SK-N-SH (cell line): Measurements from ENCODE around the gene RCN1. TPM values are rescaled to one million over a fixed set of nuclear protein-coding genes. Genes with fewer than 3 reads are reported as not detected.
"Not testable (repeated sequence)": the region's sequence is repeated elsewhere in the genome, so short reads cannot be mapped to it uniquely, and the experiment has no call there.

Source experiments
- CTCF ChIA-PET: fragments of 300-600, 350-600 bp; formaldehyde crosslinking; extraction: SDS; loops from one replicate; lab custom pipeline; 2021; lab: Yijun Ruan, JAX
- POLR2A ChIA-PET: fragments of 350-600 bp; sonication (Branson Sonifier 250); formaldehyde crosslinking; extraction: SDS; loops from one replicate; lab custom pipeline; 2020; ENCODE audit warnings: antibody characterized with exemption, inconsistent platforms; lab: Yijun Ruan, JAX
- DNase-seq: peaks from one replicate; pipeline ENCODE4 v3.0.0; 2012
- H2AFZ ChIP-seq: fragments of 200-600 bp; sonication (generic); 2 replicates; pipeline ENCODE4 v1.8.1; 2016; ENCODE audit warnings: antibody characterized with exemption, mild to moderate bottlenecking, low read depth
- H3F3A ChIP-seq: fragments of 200-600 bp; sonication (generic); replicated peaks from 2 replicates; pipeline ENCODE3; 2016; ENCODE audit warnings: antibody characterized with exemption, mild to moderate bottlenecking; ENCODE audit not compliant: insufficient read depth
- H3K27ac ChIP-seq, 2 experiments: fragments of 200-500 bp in 1 of 2; fragments of 200-600 bp in 1 of 2; sonication (Bioruptor generic) in 1 of 2; sonication (generic), shearing (Covaris generic) in 1 of 2; 2 replicates each; pipeline versions ENCODE4 v1.5.1 to v1.6.1; 2014 to 2016; ENCODE audit warnings: low read depth in 2 of 2, inconsistent platforms in 1 of 2, low read length in 1 of 2, mild to moderate bottlenecking in 1 of 2, mixed read lengths in 1 of 2
- H3K27me3 ChIP-seq: fragments of 200-600 bp; sonication (generic), shearing (Covaris generic); 2 replicates; pipeline ENCODE4 v1.6.1; 2016; ENCODE audit warnings: mixed run types; ENCODE audit not compliant: insufficient read depth
- H3K36me3 ChIP-seq, 2 experiments: fragments of 200-500 bp in 1 of 2; fragments of 200-600 bp in 1 of 2; sonication (Bioruptor generic) in 1 of 2; sonication (generic) in 1 of 2; replicated peaks in 1 of 2; 2 replicates each; pipeline versions ENCODE3 to v1.5.1; 2014 to 2016; ENCODE audit warnings: low read length in 1 of 2, mild to moderate bottlenecking in 1 of 2; ENCODE audit not compliant: insufficient read depth in 2 of 2, control insufficient read depth in 1 of 2
- H3K4me1 ChIP-seq, 2 experiments: fragments of 200-500 bp in 1 of 2; fragments of 200-600 bp in 1 of 2; sonication (Bioruptor generic) in 1 of 2; sonication (generic), shearing (Covaris generic) in 1 of 2; 2 replicates each; pipeline versions ENCODE4 v1.5.1 to v1.6.1; 2014 to 2016; ENCODE audit warnings: low read depth in 1 of 2, low read length in 1 of 2, mixed run types in 1 of 2; ENCODE audit not compliant: insufficient read depth in 2 of 2, control insufficient read depth in 1 of 2
- H3K4me2 ChIP-seq: fragments of 200-600 bp; sonication (generic), shearing (Covaris generic); 2 replicates; pipeline ENCODE4 v1.6.1; 2017; ENCODE audit warnings: mixed run types
- H3K4me3 ChIP-seq, 2 experiments: fragments of 200-500 bp in 1 of 2; fragments of 200-600 bp in 1 of 2; sonication (Bioruptor generic) in 1 of 2; sonication (generic), shearing (Covaris generic) in 1 of 2; 2 replicates each; pipeline versions ENCODE4 v1.5.1 to v1.8.1; 2014 to 2016; ENCODE audit warnings: low read depth in 2 of 2, inconsistent platforms in 1 of 2, low read length in 1 of 2, mild to moderate bottlenecking in 1 of 2, mixed read lengths in 1 of 2, moderate library complexity in 1 of 2
- H3K79me2 ChIP-seq: fragments of 200-600 bp; sonication (generic); 2 replicates; pipeline ENCODE4 v1.8.1; 2017; ENCODE audit warnings: mild to moderate bottlenecking; ENCODE audit not compliant: insufficient read depth
- H3K9ac ChIP-seq: fragments of 200-600 bp; sonication (generic); 2 replicates; pipeline ENCODE4 v1.6.1; 2017; ENCODE audit warnings: mixed run types
- H3K9me2 ChIP-seq: fragments of 200-600 bp; sonication (generic); 2 replicates; pipeline ENCODE4 v1.6.1; 2017; ENCODE audit warnings: mixed run types
- H3K9me3 ChIP-seq: fragments of 200-600 bp; sonication (generic); 2 replicates; pipeline ENCODE4 v1.6.1; 2017; ENCODE audit warnings: mixed run types, mild to moderate bottlenecking, moderate library complexity
- H4K20me1 ChIP-seq: fragments of 200-600 bp; sonication (generic); 2 replicates; pipeline ENCODE4 v1.6.1; 2017; ENCODE audit warnings: mild to moderate bottlenecking, mixed run types; ENCODE audit not compliant: insufficient read depth
- FOXJ3 ChIP-seq: sonication (generic); formaldehyde crosslinking; IDR thresholded peaks from 2 replicates; pipeline ENCODE4 v1.5.1; 2020; ENCODE audit warnings: mild to moderate bottlenecking, missing genetic modification reagents
- IRF3 ChIP-seq: fragments of 150-350 bp; IDR thresholded peaks from 2 replicates; pipeline ENCODE4 v1.6.1; 2016; ENCODE audit warnings: mild to moderate bottlenecking, low read depth, low read length
- MXI1 ChIP-seq: IDR thresholded peaks from 2 replicates; pipeline ENCODE4 v1.6.1; 2012; ENCODE audit warnings: mild to moderate bottlenecking, low read depth, low read length, improper control_type of control experiment
- NFIC ChIP-seq: IDR thresholded peaks from 2 replicates; pipeline ENCODE4 v1.4.0; 2012; ENCODE audit warnings: borderline replicate concordance
- RAD21 ChIP-seq: IDR thresholded peaks from 2 replicates; pipeline ENCODE4 v1.6.1; 2012; ENCODE audit warnings: mild to moderate bottlenecking, low read length
- RCOR1 ChIP-seq: fragments of 150-350 bp; IDR thresholded peaks from 2 replicates; pipeline ENCODE4 v1.6.1; 2017; ENCODE audit warnings: antibody characterized with exemption, low read length
- RFX5 ChIP-seq: IDR thresholded peaks from 2 replicates; pipeline ENCODE4 v1.6.1; 2012; ENCODE audit warnings: mild to moderate bottlenecking, improper control_type of control experiment, low read length
- SMC3 ChIP-seq: IDR thresholded peaks from 2 replicates; pipeline ENCODE4 v1.6.1; 2012; ENCODE audit warnings: low read depth, low read length, improper control_type of control experiment
- USF2 ChIP-seq: fragments of 150-350 bp; IDR thresholded peaks from 2 replicates; pipeline ENCODE4 v1.6.1; 2017; ENCODE audit warnings: antibody characterized with exemption, low read length, low read depth, borderline replicate concordance
- ZBTB33 ChIP-seq: IDR thresholded peaks from 2 replicates; pipeline ENCODE4 v1.4.0; 2012; ENCODE audit warnings: low read depth, borderline replicate concordance
- WGBS: methylation state at CpG from one replicate; pipeline ENCODE4 v1.1.6; 2017; ENCODE audit warnings: low lambda C conversion rate; 5-methylcytosine and 5-hydroxymethylcytosine counted together
- polyA plus RNA-seq, 3 experiments: library from polyadenylated mRNA; depleted of rRNA; stranded (reverse); fragments of >200 nt; gene quantifications; 2 replicates each; pipeline ENCODE4 v1.2.3, GENCODE V29; 2012

Gene RCN1
- polyA plus RNA-seq, 1 of the 3 experiments (the other 2 are of a cell fraction), result 63.3 TPM

- Histone ChIP-seq H2AFZ (no peak overlapping the region), H3K27ac (no peak overlapping the region)
These were observed 31.0 kb upstream of the RCN1 start for GRCh38 chr11:32059686-32060462.

GRCh38 chr11:32062540-32062939 lies 28.3 kb upstream of the RCN1 start:
- Histone ChIP-seq H3K4me1 (no peaks in the 10 kb centered on the region), H3K9me2 (no peaks in the 10 kb centered on the region), H2AFZ (no peak overlapping the region), H3K27me3 (peaks cover 67% of the 10 kb centered on the region), H3K27ac (no peak overlapping the region), H3K79me2 (no peaks in the 10 kb centered on the region), H3K4me2 (no peak overlapping the region), H4K20me1 (no peaks in the 10 kb centered on the region), H3K9ac (no peak overlapping the region), H3K4me3 (no peak overlapping the region), H3F3A (no peaks in the 10 kb centered on the region), H3K9me3 (no peaks in the 10 kb centered on the region), H3K36me3 (no peaks in the 10 kb centered on the region)
- no peak for TF ChIP-seq IRF3
- TF ChIP-seq USF2, result no peak
- no peak for TF ChIP-seq FOXJ3 (CRISPR knock-in tag)
- TF ChIP-seq MXI1, result no peak
- no peak for TF ChIP-seq RCOR1
- no peak for TF ChIP-seq ZBTB33
- TF ChIP-seq NFIC, result no peak
- no peak for DNase-seq
- POLR2A ChIA-PET, result no interaction called here
- 37% methylated on average over 3 of the region's 3 CpGs for WGBS
- CTCF ChIA-PET, result interaction anchor here (1.5 to 3.7 kb wide), 3 partner anchors 9 to 114 kb away, joined by 6 to 17 read pairs (median 7); no protein-coding TSS in a partner anchor

More at GRCh38 chr11:32059686-32060462, 31.0 kb upstream of the RCN1 start:
- Histone ChIP-seq H3K36me3 (no peaks in the 10 kb centered on the region), H3K9ac (no peak overlapping the region), H3K9me2 (no peaks in the 10 kb centered on the region), H3K79me2 (no peaks in the 10 kb centered on the region), H3K4me3 (no peak overlapping the region), H3K4me2 (no peak overlapping the region), H4K20me1 (no peaks in the 10 kb centered on the region), H3F3A (no peaks in the 10 kb centered on the region), H3K27me3 (peaks cover 64% of the 10 kb centered on the region), H3K4me1 (no peaks in the 10 kb centered on the region), H3K9me3 (no peaks in the 10 kb centered on the region)
- TF ChIP-seq RFX5, result no peak
- TF ChIP-seq SMC3, result no peak
- no peak for TF ChIP-seq RAD21
- DNase-seq, result no peak
- WGBS, result 46% methylated on average over 6 of the region's 6 CpGs
- ChIA-PET POLR2A (no interaction called here), CTCF (no interaction called here)

GRCh38 chr11:32063031-32063430 lies 27.8 kb upstream of the RCN1 start:
- H3K36me3 ChIP-seq, H4K20me1 ChIP-seq, H2AFZ ChIP-seq, POLR2A ChIA-PET, H3F3A ChIP-seq, DNase-seq, H3K4me1 ChIP-seq, H3K4me3 ChIP-seq, H3K4me2 ChIP-seq, H3K9me2 ChIP-seq, H3K9ac ChIP-seq, H3K9me3 ChIP-seq, H3K79me2 ChIP-seq, H3K27ac ChIP-seq: not testable (repeated sequence)
- 53% methylated on average over 3 of the region's 3 CpGs for WGBS
- CTCF ChIA-PET, result interaction anchor here (1.4 to 3.7 kb wide), 3 partner anchors 9 to 114 kb away, joined by 5 to 17 read pairs (median 7); no protein-coding TSS in a partner anchor
- H3K27me3 ChIP-seq, result peaks cover 67% of the 10 kb centered on the region
